Stimulated activated CD8-positive, alpha-beta memory T cell treated with anti-CD3 and anti-CD28 coated beads, Interleukin-12 subunit alpha, Interleukin-12 subunit beta, amount 100 ng/mL, for 1 hour (primary cell): ENCODE results near the gene PLA2G3.

Source experiments
- DNase-seq: peaks from one replicate; pipeline ENCODE4 v3.0.0-alpha.2; 2020; ENCODE audit warnings: low read depth

Gene PLA2G3

GRCh38 chr22:31144223-31144622, 3.9 kb upstream of the PLA2G3 start:
- DNase-seq, result no peak

DNA sequence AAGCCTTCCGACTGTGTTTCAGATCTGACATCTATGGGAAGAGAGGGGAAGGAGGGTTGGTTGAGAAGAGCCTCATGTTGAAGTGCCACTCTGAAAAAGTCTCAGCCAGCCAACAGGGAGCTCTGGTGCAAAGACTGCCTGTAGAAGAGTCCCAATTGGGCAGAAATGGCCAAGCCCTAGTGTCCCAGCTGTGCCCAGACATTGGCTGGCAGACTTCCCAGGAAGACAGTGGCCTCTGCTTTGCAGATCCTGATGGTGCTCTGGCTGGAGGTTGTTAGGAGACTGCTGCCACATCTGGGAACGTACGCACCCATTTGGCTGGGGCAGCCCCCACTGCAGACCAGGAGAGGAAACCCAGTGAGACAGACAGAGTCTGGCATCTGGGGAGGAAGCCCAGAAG, 3.2 kb upstream of the PLA2G3 start:
- DNase-seq, result no peak

GRCh38 chr22:31143038-31143437, 2.7 kb upstream of the PLA2G3 start:
- DNase-seq, result no peak

DNA sequence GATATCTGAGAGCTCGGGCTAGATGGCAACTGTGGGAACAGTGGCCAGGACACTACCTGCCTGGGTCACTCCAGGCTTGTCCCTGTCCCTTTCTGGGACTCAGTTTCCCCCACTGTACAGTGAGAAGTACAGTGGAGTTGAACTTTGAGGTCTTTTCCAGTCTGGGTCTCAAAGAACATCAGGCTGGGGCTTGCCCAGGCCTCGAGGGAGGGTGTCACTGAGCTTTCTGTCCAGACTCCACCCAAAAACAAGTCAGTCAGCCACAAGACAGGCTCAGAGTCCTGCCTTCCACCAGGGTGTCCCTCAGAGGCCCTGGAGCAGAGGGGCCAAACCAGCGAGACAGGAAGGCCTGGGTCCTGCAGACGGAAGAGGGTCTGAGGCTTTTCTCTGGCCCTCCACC, 2.0 kb upstream of the PLA2G3 start:
- no peak for DNase-seq

- DNase-seq, result no peak
Observed at GRCh38 chr22:31141551-31141950, 1.2 kb upstream of the PLA2G3 start.

GRCh38 chr22:31140746-31141145, 438 bp upstream of the PLA2G3 start:
- DNase-seq, result no peak

- no peak for DNase-seq
Observed at GRCh38 chr22:31139066-31139465, 1.2 kb downstream of the PLA2G3 start.

GRCh38 chr22:31138126-31138525, 2.2 kb downstream of the PLA2G3 start:
- no peak for DNase-seq

GRCh38 chr22:31137721-31138120, 2.6 kb downstream of the PLA2G3 start:
- no peak for DNase-seq

DNA sequence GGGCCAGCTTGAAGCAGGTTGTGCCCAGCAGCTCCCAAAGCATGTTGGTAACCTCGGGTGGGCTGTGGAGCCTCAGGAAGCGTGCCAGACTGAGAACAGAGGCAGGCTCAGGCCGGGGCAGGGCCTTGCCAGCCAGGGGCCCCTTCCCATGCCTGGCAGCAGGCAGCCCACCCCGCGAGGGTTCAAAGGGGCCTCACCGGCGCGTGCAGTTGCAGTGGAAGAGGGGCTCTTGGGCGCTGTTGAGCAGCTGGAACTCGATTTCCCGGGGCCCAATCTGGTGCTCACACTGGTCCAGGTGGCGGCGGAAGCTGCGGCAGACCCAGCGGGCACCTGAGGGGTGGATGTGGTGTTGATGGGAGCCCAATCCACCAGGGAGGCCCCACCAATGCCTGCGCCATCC, 3.6 kb downstream of the PLA2G3 start:
- no peak for DNase-seq

DNA sequence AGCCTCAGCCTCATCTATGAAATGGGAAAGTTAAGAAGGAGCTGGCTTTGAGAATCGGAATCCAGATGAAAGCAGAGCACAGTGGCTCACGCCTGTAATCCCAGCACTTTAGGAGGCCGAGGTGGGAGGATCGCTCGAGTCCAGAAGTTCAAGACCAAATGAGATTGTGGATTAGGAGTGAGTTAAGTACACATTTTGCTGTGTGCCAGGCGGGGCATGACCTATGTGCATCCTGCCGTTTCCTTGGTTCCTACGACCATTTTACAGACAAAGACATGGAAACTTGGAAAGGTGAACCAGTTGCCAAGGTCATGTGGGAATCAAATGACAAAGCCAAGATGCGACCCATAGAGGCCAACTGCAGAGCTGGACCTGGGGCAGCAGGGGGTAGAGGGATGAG, 4.2 kb downstream of the PLA2G3 start:
- no peak for DNase-seq

GRCh38 chr22:31135706-31136105, 4.6 kb downstream of the PLA2G3 start:
- DNase-seq, result no peak

DNA sequence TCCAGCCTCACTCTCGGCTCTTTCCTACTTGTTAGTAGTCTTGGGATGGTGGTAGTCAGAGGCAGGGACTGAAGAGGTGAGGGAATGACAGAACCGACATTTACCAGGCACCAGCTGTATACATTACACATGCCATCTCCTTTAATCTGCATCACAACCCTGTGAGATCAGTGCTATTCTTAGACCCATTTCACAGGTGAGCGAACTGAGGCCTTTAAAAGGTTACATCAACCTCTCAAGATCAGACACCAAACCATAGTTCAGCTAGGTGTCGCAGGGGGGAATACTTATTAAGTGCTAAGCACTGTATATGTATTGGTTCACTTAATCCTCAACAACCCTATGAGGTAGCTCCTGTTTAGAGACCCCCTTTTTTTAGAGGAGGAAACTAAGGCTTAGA, 5.6 kb downstream of the PLA2G3 start:
- DNase-seq, result no peak

DNA sequence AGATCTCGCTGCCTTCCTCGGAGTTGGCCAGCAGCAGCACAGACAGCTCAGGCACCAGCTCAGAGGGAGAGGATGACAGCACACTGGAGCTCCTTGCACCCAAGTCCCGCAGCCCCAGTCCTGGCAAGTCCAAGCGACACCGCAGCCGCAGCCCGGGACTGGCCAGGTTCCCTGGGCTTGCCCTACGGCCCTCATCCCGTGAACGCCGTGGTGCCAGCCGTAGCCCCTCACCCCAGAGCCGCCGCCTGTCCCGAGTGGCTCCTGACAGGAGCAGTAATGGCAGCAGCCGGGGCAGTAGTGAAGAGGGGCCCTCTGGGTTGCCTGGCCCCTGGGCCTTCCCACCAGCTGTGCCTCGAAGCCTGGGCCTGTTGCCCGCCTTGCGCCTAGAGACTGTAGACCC, 6.4 kb downstream of the PLA2G3 start:
- no peak for DNase-seq

DNA sequence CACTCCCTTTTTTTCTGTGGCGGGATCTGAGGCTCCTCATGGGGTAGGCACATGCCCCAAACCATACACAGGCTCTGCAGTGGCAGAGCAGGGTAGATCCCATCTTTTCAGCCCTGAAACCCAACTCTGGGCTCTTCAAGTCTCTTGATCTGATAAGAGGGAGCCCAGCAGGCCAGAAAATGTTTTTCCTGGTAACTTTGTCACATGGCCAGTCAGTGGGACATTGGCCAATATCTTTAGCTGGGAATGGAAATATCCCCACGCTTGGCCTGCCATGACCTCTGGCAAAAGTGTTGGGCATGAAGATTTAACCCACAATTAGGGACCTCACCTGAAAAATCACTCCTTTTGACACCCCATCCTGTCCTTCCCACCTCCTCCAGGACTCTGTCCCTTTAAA, 9.4 kb downstream of the PLA2G3 start:
- no peak for DNase-seq

DNA sequence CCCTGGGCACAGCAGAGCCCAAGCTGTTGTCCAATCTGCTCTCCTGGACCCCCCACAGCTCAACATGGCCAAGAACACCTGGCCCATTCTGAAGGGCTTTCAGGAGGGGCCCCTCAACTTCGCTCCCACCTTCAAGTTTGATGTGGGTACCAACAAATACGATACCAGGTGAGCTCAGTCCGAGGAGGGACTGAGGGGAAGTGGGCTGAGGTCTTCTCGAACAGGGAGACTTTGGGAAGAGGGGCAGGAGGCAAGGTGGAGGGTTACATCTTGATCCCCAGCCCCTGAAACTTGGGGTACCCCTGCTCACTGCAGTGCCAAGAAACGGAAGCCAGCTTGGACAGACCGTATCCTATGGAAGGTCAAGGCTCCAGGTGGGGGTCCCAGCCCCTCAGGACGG, 12.2 kb downstream of the PLA2G3 start:
- DNase-seq, result no peak

DNA sequence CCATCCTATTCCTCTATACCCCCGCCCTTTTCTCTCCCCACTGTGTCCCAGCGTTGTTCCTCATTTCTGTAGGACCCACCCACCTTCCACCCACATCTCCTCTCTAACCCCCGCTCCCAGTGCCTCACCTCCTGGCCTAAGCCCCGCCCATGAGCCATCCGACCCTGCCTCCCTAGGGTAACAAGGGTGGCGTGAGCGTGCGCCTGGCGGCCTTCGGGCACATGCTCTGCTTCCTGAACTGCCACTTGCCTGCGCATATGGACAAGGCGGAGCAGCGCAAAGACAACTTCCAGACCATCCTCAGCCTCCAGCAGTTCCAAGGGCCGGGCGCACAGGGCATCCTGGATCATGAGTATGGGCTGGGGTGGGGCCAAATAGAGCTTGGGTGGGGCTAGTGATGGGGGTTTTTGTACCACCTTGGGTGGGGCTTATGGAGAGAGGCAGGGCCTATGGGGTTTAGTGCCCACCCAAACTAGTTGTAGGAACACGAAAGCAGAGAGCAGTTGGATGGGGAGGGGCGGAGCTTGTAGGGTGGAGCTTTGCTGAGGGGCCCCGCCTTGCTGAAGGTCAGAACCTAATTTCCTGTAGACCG, 13.0 kb downstream of the PLA2G3 start:
- DNase-seq, result no peak

DNA sequence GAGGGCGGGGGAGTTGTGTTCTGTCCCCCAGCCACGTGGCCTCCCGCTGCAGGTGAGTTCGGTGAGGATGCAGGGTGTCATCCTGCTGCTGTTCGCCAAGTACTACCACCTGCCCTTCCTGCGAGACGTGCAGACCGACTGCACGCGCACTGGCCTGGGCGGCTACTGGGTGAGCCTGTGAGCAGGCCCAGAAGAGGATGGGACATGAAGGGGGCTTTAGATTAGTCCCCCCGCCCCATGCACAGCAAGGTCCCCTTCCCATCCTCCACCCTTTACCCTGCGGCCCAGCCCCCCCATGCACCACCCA, 13.5 kb downstream of the PLA2G3 start:
- no peak for DNase-seq

GRCh38 chr22:31126128-31126868, 14.0 kb downstream of the PLA2G3 start:
- no peak for DNase-seq

- no peak for DNase-seq
Observed at GRCh38 chr22:31125521-31126117, 14.7 kb downstream of the PLA2G3 start.

- no peak for DNase-seq
Observed at GRCh38 chr22:31124811-31125465, 15.4 kb downstream of the PLA2G3 start.

DNA sequence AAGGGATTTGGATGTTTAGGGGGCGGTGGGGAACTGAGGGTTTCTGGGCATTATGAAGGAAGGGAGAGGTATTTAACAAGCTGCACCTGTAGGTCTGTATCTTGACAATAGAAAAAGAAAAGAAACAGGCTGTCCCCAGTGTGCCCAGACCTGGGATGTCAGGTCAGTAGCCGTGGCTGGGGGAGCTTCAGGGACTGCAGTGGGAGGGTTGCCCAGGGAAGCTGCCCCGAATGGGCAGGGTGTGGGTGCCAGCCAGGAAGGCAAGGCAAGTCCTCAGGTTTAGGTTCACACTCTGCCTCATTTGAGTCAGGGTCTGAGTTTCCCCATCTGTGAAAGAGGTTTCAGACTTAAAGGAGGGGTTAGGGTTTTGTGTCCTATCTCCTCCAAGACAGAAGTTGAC, 16.0 kb downstream of the PLA2G3 start:
- no peak for DNase-seq

GRCh38 chr22:31123292-31123602, 17.1 kb downstream of the PLA2G3 start:
- DNase-seq, result no peak
